HT1080 (cell line): ENCODE measurements around the gene ADGRA3. TPM values are rescaled to one million over a fixed set of nuclear protein-coding genes. Genes with fewer than 3 reads are reported as not detected.
A peak's percentile ranks its signal among the peaks of the same experiment; 100 is the strongest.

Experiments used
- DNase-seq: peaks from one replicate; pipeline ENCODE4 v3.0.0-alpha.2; 2015; ENCODE audit warnings: low read depth
- polyA plus RNA-seq, 2 experiments: library from polyadenylated mRNA; depleted of rRNA; stranded (reverse); fragments of >200 nt; gene quantifications; 2 replicates each; pipeline ENCODE4 v1.2.3, GENCODE V29; 2015
- total RNA-seq: library from RNA; depleted of rRNA; stranded (reverse); fragments of >200 nt; shearing (Covaris generic); gene quantifications from 2 replicates; pipeline ENCODE4 v1.2.3, GENCODE V29; 2014; rRNA removed

ADGRA3 gene, protein sequence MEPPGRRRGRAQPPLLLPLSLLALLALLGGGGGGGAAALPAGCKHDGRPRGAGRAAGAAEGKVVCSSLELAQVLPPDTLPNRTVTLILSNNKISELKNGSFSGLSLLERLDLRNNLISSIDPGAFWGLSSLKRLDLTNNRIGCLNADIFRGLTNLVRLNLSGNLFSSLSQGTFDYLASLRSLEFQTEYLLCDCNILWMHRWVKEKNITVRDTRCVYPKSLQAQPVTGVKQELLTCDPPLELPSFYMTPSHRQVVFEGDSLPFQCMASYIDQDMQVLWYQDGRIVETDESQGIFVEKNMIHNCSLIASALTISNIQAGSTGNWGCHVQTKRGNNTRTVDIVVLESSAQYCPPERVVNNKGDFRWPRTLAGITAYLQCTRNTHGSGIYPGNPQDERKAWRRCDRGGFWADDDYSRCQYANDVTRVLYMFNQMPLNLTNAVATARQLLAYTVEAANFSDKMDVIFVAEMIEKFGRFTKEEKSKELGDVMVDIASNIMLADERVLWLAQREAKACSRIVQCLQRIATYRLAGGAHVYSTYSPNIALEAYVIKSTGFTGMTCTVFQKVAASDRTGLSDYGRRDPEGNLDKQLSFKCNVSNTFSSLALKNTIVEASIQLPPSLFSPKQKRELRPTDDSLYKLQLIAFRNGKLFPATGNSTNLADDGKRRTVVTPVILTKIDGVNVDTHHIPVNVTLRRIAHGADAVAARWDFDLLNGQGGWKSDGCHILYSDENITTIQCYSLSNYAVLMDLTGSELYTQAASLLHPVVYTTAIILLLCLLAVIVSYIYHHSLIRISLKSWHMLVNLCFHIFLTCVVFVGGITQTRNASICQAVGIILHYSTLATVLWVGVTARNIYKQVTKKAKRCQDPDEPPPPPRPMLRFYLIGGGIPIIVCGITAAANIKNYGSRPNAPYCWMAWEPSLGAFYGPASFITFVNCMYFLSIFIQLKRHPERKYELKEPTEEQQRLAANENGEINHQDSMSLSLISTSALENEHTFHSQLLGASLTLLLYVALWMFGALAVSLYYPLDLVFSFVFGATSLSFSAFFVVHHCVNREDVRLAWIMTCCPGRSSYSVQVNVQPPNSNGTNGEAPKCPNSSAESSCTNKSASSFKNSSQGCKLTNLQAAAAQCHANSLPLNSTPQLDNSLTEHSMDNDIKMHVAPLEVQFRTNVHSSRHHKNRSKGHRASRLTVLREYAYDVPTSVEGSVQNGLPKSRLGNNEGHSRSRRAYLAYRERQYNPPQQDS (N-terminal part only)
- total RNA-seq: 26.2 and 28.7 TPM in 2 replicates
- polyA plus RNA-seq (2015; cell fraction: cytosol; rRNA removed): 24.6 and 27.7 TPM in 2 replicates
- polyA plus RNA-seq (2015; cell fraction: nucleus; rRNA removed): 40.4 and 41.6 TPM in 2 replicates

DNA sequence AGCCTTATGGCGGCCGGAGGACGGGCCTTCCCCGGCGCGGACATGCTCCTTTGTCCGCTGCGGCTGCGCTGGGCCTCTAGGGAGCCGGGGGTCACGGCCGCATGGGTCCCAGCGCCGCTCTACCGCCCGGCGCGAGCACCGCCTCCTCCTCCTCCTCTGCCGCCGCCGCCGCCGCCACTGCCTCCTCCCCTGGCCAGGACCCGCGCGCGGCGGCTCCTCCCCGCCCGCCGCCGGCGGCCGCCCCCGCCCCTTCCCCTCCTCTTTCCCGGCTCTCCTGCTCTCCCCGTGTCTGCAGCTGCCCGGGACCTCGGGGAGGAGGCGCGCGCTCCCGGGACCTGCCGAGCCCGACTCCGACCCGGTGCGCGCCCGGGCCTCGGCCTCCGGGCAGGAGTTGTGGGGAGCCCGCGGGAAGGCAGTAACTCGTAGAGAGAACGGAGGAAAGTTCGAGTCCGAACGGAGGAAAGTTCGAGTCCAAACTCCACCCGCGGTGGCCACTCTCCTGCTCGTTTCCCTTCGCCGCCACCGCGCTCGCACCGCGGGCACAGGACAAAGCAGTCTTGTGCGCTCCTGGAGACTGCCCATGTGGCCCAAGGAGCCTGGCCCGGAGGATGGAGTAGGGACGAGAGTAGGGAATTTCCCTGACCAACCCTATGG is at the start of gene ADGRA3:
ADGRA3 (minus strand) TSS at position 179 of the 654 bp plus-strand sequence. CDS start 282 bp downstream, outside the sequence.
- peak; percentile 61 for DNase-seq

DNA sequence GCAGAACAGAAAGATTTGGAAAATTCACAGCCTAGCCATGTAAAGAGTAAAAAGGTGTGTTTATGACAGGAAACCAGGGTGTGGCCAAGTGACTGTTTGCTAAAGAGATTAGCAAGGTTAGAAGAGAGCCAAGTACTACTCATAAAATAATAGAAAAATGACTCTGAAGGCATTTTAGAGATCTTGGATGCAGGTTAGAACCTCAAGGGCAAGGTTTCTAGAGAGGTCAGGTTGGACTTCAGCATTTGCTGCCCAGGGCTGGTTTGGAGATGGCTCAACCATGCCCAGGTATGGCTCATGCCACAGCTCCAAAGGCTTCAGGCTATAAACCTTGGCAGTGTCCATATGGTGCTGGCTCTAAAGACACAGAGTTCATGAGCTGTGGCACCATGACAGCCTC is 40.6 kb upstream of the ADGRA3 start:
- no peak for DNase-seq

DNA sequence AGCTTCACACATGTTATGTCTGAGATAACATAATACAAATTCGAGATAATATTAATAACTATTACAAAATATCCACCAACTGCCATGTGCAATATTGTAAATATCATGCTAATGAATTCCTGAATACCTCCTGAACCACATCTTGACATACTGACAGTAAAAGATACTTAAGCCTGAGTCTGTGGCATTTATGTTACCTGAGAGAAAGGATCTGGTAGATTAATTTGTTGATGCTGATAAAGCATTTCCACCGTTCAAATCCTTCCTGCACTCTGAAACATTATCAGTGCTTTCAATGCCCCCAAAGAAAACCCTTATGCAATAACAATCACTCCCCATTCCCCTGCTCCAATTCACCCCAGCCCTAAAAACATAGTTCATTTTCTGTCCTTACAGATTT is 38.8 kb upstream of the ADGRA3 start:
- no peak for DNase-seq

DNA sequence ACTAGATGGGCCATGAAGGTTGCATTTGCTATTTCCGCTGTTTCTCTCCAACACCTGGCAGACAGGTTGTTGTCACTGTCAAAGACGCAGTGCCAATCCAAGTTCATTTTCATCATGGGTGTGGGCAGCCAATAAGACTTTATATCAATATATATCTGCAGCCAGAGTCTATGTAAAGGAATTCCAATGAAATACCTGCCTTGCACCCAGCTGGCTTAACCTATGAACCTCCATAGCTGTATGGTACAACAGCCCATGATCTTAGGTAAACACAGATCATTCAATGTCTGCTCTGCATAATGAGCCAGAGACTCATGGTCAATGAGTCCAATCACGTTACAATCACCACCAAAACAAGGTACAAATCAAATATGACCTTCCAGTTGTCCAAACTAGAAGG is 37.7 kb upstream of the ADGRA3 start:
- DNase-seq: no peak

DNA sequence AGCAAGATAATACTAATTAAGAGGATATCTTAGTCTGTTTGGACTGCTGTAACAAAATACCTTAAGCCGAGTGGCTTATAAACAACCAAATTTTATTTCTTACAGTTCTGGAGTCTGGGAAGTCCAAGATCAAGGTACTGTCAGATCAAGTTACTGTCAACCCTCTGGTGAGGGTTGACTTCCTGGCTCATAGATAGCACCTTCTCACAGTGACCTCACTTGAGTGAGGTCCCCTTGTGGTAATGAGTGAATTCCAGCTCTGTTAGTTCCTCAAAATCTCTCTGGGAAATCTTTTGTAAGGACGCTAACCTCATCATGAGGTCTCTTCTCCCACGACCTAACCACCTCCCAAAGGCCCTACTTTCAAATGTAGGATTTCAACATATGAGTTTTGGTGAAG is 36.9 kb upstream of the ADGRA3 start:
- peak; percentile 42 for DNase-seq

DNA sequence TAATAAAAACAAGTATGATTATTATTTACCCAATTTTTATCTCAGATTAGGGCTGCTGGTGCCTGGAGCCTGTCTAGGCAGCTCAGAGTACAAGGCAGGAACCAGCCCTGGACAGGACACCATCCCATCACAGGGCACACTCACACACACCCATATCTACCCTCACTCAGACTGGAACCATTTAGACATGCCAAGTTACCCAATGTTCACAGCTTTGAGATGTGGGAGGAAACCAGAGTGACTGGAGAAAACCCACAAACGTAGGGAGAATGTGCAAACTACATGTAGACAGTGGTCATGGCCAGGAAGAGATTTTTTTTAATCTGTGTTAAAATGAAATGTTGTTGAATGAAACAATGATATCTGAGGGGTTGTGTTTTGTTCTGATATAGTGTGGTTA is 35.7 kb upstream of the ADGRA3 start:
- no peak for DNase-seq

DNA sequence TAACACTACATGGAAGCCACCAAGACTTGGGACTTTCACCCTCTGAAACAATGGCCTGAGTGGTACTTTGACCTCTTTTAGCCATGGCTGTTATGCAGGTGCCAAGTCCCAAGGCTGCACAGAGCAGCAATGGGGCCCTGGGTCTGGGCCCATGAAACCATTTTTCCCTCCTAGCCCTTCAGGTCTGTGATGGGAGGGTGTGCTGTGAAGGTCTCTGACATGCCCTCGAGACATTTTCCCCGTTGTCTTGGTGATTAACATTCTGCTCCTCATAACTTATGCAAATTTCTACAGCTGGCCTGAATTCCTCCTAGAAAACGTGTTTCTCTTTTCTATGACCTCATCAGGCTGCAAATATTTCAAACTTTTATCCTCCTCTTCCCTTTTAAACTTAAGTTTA is 30.4 kb upstream of the ADGRA3 start:
- DNase-seq: no peak

DNA sequence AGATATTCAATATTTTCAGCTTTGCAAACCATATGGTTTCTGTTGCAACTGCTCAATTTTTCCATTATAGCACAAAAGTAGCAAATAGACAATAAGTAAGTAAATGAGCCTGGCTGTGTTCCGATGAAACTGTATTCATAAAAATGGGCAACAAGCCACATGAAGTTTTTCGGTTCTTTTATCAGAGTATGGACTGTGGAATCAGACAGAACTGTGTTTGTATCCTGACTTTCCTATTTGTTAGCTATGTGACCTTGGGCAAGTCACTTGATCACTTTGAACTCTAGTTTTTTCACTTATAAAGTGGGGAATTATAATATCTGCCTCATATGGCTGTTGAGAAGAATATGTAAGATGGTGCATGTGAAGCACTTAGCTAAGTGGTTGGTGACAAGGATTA is 23.4 kb upstream of the ADGRA3 start:
- no peak for DNase-seq

DNA sequence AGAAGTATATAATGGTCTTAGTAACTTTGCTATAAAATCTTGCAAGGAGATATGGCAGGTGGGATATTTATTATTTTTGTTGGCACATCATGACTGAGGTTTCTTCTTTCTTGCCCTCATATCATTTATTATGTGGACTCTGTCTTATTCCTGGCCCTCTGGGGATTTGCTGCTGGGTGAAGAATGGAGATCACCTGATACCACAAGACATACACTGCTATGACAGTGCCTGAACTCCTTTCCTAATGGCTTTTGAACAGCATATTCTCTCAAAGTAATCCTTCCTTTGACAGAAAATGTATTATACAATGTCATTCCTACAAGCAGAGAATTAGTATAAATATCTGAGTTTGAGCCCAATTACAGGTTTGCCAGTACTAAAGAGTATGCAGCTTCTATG is 22.0 kb upstream of the ADGRA3 start:
- DNase-seq: no peak

DNA sequence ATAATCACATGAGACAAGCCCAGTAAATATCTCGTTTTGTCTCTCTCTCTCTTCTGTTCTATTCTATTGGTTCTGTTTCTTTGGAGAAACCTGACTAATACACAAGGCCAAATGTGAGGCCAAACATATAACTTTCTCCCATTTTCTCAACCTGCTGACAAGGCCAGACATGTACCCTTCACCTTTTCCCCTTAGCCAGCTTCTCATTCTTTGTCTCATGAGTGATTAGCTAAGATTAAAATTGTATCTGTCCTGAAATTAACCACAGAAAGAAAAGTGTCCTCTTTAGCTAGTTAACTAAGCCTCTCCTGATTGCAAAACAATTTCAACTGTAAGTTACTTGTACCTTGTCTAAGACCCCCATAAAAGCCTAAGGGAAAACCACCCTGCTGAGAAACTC is 18.5 kb upstream of the ADGRA3 start:
- DNase-seq: no peak

DNA sequence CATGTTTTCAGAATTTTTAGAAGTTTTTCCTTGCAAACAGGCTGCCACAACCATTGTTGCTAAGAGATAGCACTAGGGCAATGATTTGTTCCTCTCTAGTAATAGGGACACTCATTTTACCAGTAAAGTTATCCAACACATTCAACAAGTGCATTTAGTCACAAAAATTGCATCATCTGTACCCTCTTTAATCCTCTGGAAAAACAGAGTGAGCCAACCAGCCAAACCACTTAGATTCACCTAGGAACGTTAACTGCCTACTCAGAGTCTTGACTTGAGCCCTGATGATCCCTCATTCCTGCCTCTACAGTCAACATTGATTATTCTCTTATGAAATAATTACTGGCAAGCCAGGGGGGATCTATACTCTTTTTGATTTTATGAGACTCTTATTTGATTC is 17.0 kb upstream of the ADGRA3 start:
- no peak for DNase-seq

DNA sequence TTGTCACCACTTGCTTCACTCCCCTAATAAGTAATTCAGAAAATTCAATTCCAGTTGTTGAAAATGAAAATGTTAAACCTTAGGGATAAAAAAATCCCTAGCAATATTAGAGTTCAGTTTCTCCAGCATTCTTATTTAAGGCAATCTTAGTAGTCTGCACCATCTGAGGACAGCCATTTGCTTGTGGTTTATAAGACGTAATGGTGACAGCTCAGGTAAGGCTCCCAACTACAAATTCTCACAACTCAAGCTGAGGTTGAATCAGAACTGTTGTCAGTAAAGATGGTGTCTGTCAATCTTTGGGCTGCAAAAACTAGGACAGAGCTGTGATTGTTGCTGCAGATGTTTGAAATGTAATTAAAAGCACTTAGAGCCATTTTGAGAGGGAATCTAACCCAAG is 16.3 kb upstream of the ADGRA3 start:
- DNase-seq: no peak

DNA sequence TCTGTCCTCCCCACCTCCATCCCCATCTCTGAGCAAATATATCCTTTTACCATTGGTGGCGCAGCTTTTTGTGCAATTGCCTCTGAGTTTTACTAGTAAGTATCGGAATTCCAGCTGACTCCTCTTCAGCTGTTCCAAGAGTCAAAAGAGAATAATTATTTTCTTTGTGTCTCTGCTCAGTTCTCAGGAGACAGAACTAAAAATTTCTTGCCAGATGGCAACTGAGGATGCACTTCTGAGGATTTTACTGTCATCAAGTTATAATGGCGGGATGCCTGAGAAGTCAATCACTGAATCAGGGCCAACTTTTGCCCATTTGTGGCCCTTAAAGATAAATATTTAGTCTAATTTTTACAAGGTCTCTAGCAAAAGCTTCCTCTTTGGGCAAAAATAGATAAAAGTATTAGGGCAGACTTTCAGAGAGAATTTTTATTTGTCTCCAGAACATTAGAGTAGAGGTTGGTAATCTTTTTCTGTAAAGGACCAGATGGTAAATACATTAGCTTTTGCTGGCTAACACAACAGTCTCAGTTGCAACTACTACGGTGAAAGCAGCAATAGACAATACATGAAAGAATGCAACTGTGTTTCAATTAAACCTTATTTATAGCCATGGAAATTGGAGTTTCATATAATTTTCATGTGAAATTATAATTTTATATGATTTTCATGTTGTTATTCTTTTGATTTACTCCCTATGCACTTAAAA is 15.6 kb upstream of the ADGRA3 start:
- DNase-seq: no peak

DNA sequence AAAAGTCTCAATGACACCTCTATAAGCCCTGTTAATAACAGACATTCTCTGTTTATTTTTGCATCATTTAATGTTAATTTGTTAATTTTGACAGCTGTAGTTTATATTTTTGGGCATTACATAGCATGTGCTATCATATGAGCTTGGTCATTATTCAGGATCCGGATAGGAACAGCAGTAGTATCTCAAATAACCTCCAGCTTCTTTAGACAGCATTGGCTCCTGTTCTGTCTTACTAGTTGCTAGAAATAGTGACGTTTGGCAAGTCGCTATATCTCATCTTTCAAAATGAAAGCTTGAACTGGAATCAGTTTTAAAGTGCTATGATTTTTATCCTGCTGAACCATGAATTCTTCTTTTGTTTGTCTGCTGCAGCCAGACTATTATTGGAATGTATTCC is 9.0 kb upstream of the ADGRA3 start:
- no peak for DNase-seq

DNA sequence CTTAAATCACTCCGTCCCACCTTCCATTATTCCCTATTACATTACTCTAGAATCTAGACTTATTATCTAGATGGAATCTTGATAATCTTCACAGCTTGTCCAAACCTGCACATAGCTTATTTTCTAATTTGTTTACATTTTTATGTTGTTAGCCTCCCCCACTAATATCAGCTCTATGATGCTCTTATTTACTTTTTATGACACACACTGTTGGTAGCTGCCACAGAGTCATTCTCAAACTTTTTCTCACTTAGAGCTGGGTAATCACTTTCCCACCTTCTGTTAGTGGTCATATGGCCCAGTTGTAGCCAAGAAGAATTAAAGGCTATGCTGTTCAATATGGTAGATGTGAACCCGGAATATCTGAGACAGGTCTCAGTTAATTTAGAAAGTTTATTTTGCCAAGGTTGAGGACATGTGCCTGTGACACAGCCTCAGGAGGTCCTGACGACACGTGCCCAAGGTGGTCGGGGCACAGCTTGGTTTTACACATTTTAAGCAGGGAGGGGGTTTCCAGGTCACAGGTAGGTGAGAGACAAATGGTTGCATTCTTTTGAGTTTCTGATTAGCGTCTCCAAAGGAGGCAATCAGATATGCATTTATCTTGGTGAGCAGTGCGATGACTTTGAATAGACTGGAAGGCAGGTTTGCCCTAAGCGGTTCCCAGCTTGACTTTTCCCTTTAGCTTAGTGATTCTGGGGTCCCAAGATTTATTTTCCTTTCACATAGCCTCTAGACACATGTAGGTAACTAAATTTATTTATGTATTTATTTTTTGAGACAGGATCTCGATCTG is 7.0 kb upstream of the ADGRA3 start:
- DNase-seq: no peak

DNA sequence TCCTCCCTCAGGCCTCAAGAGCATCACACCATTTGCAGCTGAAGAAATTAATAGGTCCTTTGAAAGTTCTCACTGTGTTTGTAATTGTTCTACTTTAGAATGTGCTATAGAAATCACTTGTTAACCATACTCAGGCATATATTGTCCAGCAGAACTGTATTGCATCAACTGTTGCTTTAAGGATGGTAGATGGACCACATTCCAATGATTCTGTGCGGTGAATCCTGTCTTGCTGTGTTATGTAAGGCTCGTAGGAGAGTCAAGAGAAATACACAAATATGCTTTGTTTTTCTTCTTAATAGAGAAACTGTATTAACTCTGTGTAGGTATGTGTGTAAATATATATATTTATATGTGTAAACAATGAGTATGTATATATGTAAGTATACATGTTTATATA is 6.3 kb upstream of the ADGRA3 start:
- DNase-seq: no peak

DNA sequence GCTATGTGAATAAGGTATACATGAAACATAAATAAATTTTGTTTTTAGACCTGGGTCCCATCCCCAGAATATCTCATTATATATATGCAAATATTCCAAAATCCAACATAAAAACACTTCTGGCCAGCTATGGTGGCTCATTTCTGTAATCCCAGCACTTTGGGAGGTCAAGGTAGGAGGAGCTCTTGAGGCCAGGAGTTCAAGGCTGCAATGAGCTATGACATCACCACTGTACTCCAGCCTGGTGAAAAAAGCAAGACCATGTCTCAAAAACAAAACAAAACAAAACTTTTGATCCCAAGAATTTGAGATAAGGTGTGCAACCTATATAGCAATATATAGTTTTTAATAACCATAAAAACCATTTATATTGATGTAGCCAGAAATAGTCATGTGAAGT is 5.4 kb upstream of the ADGRA3 start:
- DNase-seq: no peak

DNA sequence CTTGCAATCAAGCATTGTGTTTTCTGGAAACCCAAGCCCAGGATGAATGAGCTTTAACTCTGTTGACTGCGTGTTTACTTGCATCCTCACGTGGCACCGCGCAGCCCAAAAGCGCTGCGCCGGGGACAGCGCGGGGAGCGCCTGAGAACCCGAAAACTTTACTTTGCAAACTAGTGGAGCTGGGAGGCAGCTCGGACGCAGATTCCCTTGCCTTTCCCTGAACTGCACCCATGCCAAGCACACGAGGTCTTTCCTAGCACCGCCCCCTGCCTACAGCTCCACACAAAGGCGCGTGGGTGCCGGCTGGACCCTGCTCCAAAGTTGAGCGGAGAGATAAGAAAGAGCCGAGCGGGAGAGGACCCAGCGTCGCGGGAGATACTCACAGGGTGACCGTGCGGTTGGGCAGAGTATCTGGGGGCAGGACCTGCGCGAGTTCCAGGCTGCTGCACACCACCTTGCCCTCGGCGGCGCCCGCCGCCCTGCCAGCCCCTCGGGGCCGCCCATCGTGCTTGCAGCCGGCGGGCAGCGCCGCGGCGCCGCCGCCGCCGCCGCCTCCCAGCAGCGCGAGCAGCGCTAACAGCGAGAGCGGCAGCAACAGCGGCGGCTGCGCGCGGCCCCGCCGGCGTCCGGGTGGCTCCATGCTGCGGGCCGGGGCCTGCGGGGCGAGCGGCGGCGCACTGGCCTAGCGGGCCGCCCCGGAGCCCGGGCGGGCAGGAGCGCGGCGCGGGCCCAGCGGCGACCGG is 550 bp downstream of the ADGRA3 start:
- DNase-seq: peak; percentile 68

DNA sequence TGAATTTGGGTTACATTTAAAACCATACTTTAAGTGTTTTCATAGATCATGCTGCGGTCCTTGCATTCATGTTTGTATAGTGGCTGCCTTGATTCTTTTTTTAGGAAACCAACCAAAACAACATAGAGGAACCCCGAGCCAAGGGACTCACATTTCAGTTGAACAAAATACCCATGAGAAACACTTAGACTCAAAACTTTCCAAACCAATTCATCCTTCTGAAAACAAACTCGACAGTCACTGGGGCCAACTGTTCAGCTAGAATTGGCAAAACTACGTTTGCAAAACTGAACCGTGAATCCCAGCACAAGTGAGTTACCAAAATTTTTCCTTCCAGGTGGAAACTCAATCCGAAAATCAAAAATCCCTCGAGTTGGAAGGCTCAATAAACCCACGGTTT is 1.4 kb downstream of the ADGRA3 start:
- no peak for DNase-seq
